Activated gamma-delta T cell treated with Interleukin-2 at 50 U/mL for 16 hours (primary cell): ENCODE results near the gene CCL14.
"Not testable (repeated sequence)": the region's sequence is repeated elsewhere in the genome, so short reads cannot be mapped to it uniquely, and the experiment has no call there.

Experiments used
- DNase-seq: peaks from one replicate; pipeline ENCODE4 v3.0.0-alpha.2; 2020

Gene CCL14

DNA sequence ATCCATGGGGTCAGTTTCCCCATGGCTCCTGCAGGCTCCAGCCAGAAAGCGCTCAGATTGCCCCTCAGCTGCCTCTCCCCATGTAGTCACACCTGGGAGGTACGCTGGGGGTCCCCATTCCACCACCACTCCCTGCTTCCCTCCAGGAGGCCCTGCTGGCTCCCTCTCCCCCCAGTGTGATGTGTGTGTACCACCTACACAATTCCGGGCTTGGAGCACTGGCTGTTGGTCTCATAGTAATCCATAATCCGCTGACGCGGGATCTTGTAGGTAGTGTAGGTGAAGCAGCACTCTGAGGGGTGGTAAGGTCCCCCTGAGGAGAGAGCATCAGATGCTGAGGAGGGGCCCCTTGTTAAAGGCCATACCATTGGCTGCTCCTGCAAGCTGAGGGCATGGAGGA, 2.4 kb downstream of the CCL14 start:
- DNase-seq, result no peak

DNA sequence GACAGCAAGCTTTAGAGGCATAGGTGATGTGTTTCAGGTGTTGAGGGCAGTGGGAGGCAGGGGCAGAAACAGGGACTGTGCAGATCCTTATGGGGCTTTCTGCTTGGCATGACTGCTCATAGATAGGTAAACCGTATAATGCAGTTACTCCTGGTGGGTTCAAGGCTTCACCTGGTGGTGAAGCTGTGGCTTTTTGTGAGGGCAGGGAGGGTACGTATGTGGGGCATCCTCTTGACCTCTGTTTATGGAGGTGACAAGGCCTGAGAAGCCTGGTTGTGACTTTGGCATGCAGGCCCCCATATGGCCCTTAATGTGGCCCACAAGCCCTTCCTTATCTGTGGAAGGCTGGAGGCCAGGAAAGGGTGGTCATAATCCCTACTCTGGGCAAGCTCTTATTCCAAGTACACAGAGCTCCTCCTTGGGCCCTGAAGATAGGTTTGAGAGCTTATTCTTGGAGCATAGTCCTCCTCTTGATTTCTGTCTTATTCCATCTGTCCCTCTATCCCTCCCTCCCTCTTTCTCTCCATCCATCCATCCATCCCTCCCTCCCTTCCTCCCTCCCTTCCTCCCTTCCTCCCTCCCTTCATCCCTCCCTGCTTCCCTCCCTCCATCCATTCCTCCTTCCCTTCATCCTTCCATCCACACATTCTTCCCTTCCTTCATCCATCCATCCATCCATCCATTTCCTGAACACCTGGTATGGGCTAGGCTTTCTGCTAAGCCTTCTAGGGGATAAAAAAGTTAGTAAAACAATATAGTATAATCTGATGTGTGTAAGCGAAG, 3.9 kb downstream of the CCL14 start:
- DNase-seq, result no peak

DNA sequence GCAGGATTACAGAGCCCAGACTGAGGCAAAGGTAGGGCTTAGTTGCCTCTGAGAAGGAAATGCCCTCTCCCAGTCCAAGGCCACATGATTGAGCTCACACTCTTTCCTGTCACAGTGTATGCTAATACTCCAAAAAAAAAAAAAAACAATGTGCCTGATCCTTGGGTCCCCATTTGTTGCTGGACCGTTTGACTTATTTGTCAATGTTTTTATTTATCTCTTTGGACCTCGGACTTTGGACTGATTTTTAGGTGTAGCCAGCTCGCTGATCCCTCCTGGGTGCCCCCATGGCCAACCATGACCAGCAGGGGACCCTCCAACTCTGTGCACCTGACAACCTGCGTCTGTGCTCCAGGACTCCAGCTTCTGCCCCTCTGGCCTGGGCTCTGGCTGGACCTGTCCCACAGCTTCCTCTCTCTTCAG, 4.6 kb downstream of the CCL14 start:
- DNase-seq, result no peak

DNA sequence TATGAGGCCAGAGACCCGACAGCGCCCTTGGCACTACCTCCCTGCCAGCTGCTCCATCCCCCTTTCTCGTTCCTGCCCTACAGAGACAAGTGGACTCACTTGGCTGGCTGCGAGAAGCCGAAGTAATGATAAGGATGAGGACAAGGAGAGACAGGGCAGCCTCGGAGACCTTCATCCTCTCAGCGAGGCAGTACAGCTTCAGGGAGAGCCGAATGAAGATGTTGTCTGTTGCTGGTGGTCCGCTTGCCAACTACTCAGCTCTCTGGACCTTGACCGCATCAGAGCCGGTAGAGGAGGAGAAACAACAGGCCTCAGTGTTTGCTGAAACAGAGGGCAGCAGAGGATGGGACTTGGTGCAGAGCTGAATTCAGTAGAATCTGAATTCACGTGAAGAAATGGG, 5.3 kb downstream of the CCL14 start, which contains the start of gene CCL16:
TSS of gene CCL16 (minus strand) at position 252 of the 400 bp plus-strand sequence. CDS start at position 175, 77 bp downstream.
- no peak for DNase-seq

DNA sequence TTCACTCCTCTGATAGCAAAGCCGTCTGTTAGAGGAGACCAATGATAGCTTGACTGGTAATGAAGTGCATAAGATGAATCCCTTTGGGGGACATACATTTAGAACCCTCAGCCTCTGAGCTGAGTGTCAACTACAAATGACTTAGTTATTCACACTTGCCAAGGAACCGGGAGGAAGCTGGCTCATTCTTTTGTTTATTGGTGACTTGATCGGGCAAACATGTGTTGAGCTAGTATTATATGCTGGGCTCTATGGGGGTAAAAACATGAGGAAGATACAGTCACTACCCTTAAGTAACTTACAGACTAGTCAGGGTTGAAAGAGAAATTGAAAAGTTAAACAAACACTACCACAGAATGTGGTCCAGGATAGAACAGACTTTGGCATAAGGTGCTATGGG, 8.2 kb downstream of the CCL14 start:
- no peak for DNase-seq

DNA sequence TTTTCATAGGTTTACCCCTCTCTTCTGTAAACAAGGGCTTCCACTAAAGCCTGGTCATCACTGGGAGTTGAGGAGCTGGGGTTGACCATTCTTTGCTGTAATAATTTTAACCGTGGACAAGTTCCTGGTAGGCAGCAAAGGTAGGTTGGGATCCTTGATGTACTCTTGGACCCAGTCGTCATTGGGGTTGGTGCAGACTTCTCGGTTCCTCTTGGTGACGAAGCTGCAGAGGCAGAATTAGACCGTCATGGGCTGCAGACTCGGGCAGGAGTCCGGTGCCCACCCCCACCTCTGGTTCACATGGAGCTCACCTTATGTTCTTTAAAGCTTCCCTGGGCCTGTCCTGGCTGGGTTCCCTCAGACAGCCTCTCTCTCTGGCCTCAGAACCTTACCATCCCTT, 9.0 kb downstream of the CCL14 start:
- DNase-seq, result no peak

DNA sequence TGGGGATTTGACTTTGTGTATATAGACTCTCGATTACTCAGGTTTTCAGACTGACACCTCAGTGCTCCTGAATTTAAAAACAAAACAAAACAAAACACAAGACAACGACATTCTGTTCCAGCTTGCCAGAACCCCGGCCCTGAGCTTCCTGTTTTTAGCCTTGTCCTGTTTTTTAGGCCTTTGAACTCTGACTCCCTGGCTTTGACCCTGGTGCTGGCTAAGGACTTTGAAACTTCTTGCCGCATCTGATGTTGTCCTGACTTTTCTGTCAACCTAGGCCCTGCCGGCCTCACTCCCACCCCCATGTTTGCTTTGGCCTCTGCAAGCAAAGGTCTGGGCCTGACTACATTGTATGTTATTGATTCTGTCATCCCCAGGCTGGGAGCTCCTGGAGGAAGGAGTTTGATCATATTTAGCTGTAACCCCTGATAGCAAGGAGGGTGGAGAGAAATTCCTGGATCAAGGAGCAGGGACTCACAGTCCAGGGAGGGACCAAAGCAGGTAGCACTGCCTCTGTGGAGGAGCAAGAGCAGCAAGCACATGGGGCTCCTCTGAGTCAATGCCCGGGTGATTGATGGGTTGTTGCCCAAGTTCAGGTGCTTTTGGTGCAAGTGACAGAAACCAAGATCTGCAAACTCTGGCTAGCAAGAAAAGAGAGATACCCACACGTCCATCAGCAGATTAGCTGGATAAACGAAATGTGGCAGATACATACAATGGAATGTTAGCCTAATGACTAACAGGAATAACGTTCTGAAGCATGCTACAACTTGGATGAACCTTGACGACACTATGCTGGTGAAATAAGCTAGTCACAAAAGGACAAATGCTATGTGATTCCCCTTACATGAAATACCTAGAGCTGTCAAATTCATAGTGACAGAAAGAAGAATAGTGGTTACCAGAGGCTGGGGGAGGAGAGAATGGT, 12.9 kb downstream of the CCL14 start:
- DNase-seq, result no peak

DNA sequence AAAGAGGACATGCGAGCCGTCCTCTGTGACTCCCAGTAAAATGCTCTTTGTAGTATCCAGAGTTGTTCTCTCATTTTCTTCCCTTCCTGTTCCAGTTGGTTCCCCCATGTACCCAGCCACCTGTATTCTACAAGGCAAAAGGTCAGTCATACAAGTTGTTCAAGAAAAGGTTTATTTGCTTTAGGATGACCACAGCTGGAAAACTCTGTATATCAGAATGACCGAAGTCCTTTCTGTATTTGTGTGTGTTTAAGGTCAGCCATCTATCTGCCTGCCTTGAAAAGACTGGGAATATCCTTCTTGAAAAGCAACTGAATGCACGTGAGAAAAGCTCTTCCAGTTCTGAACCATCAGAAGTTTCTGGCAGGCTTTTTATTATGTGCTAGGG, 13.6 kb downstream of the CCL14 start:
- no peak for DNase-seq

DNA sequence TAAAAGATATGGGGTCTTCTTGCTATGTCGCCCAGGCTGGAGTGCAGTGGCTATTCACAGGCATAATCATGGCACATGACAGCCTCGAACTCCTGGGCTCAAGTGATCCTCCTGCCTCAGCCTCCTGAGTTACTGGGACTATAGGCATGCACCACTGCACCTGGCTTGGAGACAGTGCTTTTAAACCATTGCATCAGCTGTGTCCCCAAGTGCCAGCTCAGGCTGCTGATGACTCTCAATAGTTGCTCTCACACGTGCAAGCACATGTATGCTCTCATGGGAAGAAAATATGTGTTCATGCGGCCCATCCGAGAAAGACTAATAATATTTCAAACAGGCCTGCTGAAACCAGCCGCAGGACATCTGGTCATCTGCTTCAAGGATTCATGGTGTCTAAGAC, 14.0 kb downstream of the CCL14 start:
- DNase-seq, result no peak

DNA sequence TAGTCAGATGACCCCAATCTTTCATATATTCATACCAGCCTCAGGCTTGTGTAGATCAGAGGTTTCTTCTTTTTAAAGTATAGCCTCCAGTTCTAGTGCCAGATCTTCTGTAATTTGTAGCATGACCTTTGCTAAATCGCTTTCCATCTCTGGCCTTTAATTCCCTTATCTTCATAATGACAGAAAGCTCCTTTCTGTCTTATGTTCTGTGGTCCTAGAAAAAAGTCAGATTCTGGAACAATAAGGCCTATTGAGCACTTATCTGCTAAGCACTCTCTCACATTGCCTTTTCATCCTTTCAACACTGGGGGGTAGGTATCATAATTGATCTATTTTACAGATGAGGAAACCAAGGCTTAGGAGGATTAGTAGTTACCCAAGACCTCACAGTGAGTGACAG, 14.5 kb downstream of the CCL14 start:
- no peak for DNase-seq

DNA sequence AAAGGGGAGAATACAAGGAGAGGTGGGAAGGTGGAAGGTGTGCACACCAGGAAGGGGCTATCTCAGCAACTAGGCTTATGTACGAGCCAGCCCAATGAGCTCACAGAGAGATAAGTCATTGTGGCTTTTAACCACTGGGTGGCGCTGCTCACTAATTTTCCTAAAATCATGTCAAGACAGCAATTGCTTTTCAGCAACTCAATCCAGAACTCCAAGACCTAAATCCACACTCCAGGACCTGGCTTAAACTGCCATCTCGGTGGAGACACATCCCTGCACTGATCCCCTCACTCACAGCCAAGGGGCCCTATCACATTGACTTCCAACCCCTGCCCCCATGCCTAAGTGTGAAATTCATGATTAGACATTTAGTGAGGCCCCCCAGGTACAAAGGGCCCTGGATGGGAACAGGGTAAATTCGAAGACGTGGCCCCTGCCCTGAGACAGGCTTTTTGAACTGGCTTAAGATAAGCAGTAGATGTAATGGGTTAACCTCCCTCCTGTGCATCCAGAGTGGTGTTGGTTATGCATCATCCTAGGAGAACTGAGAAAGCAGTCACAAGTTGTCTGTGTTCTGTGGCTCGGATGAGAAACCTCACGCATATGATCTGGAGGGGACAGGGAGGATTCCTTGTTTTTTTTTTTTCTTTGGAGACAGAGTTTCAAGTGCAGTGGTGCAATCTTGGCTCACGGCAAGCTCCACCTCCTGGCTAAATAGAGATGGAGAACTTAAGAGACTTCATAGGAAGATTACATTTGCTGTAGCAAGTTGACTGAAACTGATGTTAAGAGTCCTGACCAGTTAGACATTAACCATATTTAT, 16.8 kb downstream of the CCL14 start:
- DNase-seq, result peak; percentile 81

DNA sequence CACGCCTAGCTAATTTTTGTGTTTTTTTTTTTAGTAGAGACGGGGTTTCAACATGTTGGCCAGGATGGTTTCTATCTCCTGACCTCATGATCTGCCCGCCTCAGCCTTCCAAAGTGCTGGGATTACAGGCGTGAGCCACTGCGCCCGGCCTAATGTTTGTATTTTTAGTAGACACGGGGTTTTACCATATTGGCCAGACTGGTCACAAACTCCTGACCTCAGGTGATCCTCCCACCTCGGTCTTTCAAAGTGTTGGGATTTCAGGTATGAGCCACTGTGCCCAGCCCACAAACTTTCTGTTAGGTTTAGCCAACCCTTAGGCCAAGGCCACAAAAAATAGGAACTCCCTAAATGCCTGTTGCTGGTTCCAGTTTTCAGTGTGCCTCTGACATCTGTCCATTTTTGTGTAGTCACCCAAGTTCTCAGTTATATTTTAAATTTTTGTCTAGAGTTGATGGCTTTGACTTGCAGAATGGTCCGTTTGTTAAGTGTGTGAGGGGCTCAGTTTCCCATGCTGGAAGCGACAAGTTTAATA, 17.9 kb downstream of the CCL14 start:
- DNase-seq, result no peak

DNA sequence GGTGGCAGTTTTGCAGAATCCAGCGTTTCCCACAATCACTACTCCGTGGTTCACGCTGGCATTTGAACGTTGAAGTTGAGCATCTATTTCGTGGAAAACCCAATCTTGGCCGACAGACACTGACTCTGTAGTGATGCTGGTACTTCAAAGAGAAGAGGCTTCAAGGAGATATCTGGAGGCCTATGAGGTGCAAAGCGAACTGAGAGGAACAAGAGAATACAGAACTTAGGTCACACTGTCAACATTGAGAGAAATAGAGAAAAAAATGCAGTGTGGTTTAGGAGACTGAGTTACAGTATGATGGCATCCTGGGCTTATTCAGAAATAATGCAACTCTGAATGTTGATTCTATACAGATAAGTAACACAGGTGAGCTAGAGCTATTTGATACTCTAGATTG, 21.3 kb downstream of the CCL14 start:
- no peak for DNase-seq

DNA sequence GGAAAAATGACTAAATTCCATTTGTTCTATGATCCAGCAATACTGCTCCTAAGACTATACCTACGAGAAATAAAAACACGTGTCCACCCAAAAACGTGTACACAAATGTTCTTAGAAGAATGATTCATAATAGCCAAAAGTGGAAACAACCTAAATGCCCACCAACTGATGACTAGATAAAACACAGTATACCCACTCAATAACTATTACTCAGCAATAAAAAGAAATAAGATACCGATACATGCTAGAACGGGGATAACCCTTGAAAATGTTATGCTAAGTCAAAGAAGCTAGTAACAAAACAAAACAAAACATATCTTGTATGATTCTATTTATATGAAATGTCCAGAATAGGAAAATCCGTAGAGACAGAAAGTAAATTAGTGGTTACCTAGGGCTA, 22.9 kb downstream of the CCL14 start:
- no peak for DNase-seq

DNA sequence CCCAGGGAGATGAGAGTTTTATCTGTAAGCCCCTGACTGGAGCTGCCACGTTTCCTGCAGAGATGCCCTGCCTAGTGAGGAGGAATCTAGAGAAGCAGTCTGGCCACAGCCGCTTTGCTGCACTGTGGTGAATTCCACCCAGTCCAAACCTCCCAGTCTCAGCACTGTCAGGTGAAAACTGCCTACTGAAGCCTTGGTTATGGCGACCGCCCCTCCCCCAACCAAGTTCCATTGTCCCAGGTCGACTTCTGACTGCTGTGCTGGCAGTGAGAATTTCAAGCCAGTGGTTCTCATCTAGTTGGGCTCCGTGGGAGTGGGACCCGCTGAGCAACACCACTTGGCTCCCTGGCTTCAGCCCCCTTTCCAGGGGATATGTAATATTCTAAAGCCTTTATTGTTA, 32.8 kb downstream of the CCL14 start:
- DNase-seq, result no peak

DNA sequence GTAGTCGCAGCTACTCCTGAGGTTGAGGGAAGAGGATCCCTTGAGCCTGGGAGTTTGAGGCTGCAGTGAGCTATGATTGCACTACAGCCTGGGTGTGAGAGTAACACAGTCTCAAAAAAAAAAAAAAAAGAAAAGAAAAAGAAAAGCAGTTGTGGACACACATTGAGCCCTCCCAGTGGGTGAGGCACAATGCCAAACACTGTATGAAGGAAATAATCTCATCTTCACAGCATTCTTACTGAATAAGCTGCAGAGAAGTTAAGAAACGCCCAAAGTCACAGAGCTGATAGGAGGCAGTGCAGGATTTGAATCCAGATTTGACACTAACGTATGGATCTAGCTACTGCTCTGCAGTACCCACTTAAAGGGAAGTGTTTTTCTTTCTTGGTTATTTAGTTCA, 37.1 kb downstream of the CCL14 start:
- no peak for DNase-seq

DNA sequence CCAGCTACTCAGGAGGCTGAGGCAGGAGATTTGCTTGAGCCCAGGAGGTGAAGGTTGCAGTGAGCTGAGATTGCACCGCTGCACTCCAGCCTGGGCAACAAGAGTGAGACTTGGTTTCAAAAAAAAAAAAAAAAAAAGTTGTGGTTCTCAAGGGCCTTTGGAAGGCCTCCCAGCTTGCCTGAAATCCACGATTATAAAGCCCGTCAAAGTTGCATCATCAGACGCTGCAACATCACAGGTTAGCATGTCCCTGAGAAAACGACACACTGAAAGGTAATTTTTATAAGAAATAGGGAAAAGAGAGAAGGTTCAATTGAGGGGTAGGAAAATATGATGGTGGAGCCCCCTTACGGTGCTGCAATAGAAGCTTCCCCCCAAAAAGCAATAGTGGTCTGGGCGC, 38.4 kb downstream of the CCL14 start:
- DNase-seq, result no peak

DNA sequence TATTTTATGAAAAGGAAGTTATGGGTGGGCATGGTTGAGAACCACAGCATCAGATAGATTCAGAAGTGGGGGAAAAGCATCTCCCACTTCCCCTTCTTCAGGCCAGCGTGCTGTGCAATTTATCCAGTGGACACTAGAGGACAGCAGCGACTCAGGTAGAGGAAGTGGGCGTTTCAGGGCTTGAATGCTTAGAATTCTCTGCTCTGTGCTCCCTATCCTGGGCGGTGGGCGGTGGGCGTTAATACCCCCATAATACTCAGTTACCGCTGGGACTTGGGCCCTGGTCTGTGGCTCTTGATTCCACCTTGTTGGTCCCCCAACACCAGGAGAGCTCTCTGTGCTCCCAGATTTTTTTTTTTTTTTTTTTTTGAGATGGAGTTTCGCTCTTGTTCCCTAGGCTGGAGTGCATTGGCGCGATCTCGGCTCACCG, 39.4 kb downstream of the CCL14 start:
- peak; percentile 62 for DNase-seq

DNA sequence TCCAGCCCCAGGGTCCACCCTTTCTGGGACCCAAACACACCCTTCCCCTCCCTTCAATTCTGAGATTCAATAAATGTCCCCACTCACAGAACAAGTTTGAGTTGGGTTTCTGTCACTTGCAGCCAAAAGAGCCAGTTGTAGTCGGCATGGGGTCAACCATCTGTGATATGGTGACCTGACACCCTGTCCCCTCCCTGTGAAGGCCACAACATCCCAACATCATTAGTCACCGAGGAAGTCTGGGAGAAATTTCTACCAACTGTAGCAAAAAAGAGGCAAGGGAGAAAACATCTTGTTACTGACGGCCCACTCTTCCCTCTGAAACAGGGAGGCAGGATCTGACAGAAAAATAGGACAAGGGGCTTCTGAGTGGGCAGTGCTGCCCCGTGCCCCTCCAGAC, 42.4 kb downstream of the CCL14 start:
- no peak for DNase-seq

DNA sequence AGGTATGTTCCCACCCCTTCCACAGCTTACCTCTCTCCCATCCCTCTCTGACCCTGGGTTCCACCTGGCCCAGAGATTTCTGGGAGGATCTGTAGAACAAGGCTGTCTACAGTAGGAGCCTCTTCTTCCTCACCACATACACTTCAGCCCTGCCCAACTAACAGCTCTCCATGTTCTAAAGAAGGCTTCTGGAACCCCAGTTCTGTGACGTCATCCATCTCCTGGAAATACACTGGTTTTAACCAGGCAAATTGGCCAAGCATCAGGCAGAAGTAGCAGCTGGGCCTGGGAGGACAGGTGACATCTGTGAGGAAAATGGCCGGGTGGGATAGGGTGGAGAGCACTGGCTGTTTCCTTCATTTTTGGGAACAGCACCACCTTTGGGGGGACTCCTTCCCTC, 43.0 kb downstream of the CCL14 start, which contains the start of gene LYZL6:
TSS of gene LYZL6 (minus strand) at position 177 of the 400 bp plus-strand sequence. CDS start 4,357 bp downstream, outside the sequence.
- DNase-seq, result no peak

DNA sequence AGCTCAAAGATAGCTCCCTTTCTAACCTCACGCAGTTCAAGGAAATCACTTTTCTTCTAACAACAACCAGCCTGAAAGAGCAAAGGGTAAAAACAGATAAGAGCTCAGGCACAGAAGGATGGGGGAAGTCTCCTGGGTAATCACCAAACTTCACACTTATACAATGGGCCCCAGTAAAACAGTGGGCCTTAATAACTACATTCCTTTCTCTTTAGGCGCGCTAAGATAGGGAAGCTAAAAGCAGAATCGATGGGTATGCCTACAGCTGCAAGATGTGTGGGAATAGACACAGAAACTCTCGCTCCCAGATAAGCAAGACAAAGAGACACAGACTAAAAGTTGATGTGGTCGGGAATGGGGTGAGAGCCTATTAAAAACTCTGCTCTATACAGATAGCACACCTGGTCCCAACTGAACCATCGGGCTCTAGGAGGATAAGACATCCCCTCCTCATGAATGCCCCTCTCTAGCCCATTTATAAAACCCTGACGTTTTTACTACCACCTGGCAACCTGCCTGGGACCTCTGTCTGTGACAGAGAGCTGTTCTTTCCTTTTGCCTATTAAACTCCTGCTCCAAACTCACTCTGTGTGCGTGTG, 43.8 kb downstream of the CCL14 start:
- no peak for DNase-seq

DNA sequence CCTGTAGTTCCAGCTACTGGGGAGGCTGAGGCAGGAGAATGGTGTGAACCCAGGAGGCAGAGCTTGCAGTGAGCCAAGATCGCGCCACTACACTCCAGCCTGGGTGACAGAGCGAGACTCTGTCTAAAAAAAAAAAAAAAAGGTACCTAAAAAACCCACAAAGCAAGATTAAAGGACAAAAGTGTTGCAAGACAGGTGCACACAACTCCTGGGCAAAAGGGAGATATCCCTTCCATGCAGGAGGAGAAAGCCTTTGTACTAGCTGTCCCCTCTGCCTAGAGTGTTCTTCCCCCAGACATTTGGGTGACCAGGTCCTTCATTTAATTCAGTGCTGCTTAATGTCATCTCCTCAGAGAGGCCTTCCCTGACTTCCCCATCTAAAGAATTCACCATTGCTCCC, 48.0 kb downstream of the CCL14 start:
- DNase-seq, result not testable (repeated sequence)
